Measurements from ENCODE around the gene PLXDC1.

The PLXDC1 gene

GRCh38 chr17:39082482-39082881, 69.0 kb downstream of the PLXDC1 start:
- no peak for DNase-seq (ENCODE audit: low read depth in 1 of 2, low spot score in 1 of 2)
- H3K27ac ChIP-seq (replicated peaks), result no peak overlapping the region
- H3K4me3 ChIP-seq (replicated peaks; ENCODE audit: insufficient read depth, low read length), result no peak overlapping the region
- no peaks in the 10 kb centered on the region for H3K27me3 ChIP-seq (ENCODE audit: insufficient read depth, poor library complexity, severe bottlenecking)
- TF ChIP-seq REST (IDR thresholded peaks at IDR 0.05; ENCODE audit: insufficient replicate concordance, low read depth) (no peak), GABPA (IDR thresholded peaks at IDR 0.05; ENCODE audit: low read depth) (no peak), POLR2AphosphoS5 (IDR thresholded peaks at IDR 0.05; ENCODE audit: low read depth) (no peak), CTCF (IDR thresholded peaks at IDR 0.05; ENCODE audit: insufficient read depth, low read length) (no peak), SPI1 (IDR thresholded peaks at IDR 0.05; ENCODE audit: borderline replicate concordance, low read depth) (no peak)

GRCh38 chr17:39081851-39082250, 69.6 kb downstream of the PLXDC1 start:
- no peak for TF ChIP-seq POLR2AphosphoS5 (IDR thresholded peaks at IDR 0.05; ENCODE audit: low read depth)
- no peak for TF ChIP-seq CTCF (IDR thresholded peaks at IDR 0.05; ENCODE audit: insufficient read depth, low read length)
- TF ChIP-seq REST (IDR thresholded peaks at IDR 0.05; ENCODE audit: insufficient replicate concordance, low read depth), result no peak
- TF ChIP-seq GABPA (IDR thresholded peaks at IDR 0.05; ENCODE audit: low read depth), result no peak
- no peak for TF ChIP-seq SPI1 (IDR thresholded peaks at IDR 0.05; ENCODE audit: borderline replicate concordance, low read depth)
- no peak for DNase-seq (ENCODE audit: low read depth in 1 of 2, low spot score in 1 of 2)
- H3K27me3 ChIP-seq (ENCODE audit: insufficient read depth, poor library complexity, severe bottlenecking), result no peaks in the 10 kb centered on the region
- no peak overlapping the region for H3K4me3 ChIP-seq (replicated peaks; ENCODE audit: insufficient read depth, low read length)
- H3K27ac ChIP-seq (replicated peaks), result no peak overlapping the region

- no peak for DNase-seq (ENCODE audit: low read depth in 1 of 2, low spot score in 1 of 2)
- H3K27me3 ChIP-seq (ENCODE audit: insufficient read depth, poor library complexity, severe bottlenecking), result no peaks in the 10 kb centered on the region
- no peak overlapping the region for H3K27ac ChIP-seq (replicated peaks)
- TF ChIP-seq GABPA (IDR thresholded peaks at IDR 0.05; ENCODE audit: low read depth) (no peak), CTCF (IDR thresholded peaks at IDR 0.05; ENCODE audit: insufficient read depth, low read length) (no peak), POLR2AphosphoS5 (IDR thresholded peaks at IDR 0.05; ENCODE audit: low read depth) (no peak), SPI1 (IDR thresholded peaks at IDR 0.05; ENCODE audit: borderline replicate concordance, low read depth) (no peak)
- no peak overlapping the region for H3K4me3 ChIP-seq (replicated peaks; ENCODE audit: insufficient read depth, low read length)
Measured at GRCh38 chr17:39080421-39081078, 70.9 kb downstream of the PLXDC1 start.

- TF ChIP-seq POLR2AphosphoS5 (IDR thresholded peaks at IDR 0.05; ENCODE audit: low read depth) (no peak), REST (IDR thresholded peaks at IDR 0.05; ENCODE audit: insufficient replicate concordance, low read depth) (no peak), SPI1 (IDR thresholded peaks at IDR 0.05; ENCODE audit: borderline replicate concordance, low read depth) (no peak)
- no peak overlapping the region for H3K27ac ChIP-seq (replicated peaks)
- H3K4me3 ChIP-seq (replicated peaks; ENCODE audit: insufficient read depth, low read length), result no peak overlapping the region
- H3K27me3 ChIP-seq (ENCODE audit: insufficient read depth, poor library complexity, severe bottlenecking), result no peaks in the 10 kb centered on the region
- DNase-seq (ENCODE audit: low read depth in 1 of 2, low spot score in 1 of 2), result no peak
Measured at GRCh38 chr17:39079836-39080235, 71.6 kb downstream of the PLXDC1 start.
